ENCODE measurements around the gene GRK6.

Gene GRK6

DNA sequence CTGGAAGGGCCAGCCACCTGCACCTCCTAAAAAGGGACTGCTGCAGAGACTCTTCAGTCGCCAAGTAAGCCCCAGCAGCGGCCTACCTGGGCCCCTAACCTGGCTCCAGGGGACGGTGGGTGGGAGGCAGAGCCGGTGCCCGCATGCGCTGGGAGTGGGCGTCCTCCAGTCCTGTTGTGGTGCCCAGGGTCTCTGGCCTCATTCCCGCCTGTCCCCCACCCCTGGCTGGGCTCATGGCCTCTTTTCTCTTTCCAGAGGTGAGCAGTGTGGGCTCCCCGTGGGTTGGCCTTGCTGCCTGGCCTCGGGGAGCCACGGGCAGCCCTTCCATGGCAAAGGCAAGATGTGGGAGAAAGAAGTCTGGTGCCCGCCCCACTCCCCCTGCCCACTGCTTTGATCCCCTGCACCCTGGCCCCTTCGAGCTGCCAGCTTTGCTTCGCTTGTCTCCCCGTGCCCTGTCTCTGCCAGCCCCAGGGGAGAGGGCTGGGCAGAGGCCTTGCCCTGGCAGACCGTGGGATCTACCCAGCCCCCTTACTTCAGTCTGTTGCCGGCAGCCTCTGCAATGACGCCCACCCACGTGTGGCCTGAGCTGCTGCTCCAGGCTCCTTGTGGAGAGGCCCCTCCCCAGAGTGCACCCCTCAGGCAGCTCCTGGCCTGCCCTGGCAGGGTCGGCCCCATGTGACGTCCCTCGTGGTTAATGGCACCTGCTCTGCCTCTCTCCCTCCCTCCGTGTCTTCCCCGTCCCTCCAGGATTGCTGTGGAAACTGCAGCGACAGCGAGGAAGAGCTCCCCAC, 14.7 kb downstream of the GRK6 start:
- no peak for DNase-seq

DNA sequence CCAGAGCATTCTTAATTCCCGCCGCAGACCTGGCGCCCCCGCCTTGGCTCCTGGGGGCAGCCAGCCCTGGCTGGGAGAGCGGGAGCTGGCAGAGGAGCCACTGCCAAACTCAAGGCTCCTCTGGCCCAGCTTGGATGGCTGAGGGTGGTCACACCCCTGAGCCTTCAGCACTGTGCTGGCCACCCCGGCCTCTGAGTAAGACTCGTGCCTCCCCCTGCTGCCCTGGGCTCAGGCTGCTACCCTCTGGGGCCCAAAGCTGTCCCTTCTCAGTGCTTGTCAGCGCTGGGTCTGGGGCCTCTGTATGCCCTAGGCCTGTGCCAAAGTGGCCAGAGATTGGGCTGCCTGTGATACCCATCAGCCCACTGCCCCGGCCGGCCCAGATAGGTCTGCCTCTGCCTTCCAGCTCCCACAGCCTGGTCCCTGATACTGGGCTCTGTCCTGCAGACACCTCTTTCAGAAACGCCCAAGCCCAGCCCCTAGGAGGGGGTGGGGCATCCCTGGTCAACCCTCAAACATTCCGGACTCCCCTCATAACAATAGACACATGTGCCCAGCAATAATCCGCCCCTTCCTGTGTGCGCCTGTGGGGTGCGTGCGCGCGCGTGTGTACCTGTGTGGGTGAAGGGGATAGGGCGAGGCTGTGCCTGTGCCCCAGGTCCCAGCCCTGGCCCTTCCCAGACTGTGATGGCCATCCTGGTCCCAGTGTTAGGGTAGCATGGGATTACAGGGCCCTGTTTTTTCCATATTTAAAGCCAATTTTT, 15.8 kb downstream of the GRK6 start:
- no peak for DNase-seq

DNA sequence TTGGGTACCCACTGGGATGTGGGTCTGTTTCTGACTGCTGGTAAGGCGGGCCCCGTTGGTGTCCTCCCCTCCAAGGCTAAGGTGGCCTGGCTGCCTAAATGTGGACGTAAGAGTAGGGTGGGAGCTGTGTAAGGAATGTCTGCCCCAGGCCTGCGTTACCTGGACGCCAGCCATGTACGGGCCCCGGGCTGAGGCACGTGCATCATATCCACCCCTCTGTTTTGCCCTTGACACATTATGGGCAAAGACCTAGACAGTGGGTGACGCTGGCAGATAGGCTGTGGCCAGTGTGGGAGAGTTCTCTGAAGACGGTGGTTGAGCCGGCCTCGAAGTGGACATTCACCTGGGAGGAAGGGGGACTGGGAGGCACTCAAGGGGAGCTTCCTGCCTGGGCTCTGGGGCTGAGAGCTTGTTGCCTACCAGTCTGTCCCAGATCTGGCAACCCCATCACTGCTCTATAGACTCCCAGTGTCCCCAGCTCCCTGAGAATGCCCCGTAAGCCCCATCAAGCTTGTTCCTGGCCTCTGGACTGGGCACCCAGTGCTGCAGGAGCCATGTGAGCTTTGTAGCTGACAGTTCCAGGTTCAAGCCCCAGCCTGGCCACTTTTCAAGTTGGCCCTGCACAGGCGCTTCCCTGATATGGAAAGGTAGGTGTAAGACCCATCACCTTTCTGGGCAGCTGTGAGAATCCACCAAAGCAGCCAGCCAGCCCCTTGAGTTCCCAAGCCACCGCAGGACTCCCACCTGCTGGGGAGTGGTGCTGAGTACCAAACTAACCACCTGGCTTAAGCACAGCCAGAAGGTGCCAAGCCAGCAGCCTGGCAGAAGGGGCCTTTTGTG, 16.9 kb downstream of the GRK6 start:
- DNase-seq: no peak

DNA sequence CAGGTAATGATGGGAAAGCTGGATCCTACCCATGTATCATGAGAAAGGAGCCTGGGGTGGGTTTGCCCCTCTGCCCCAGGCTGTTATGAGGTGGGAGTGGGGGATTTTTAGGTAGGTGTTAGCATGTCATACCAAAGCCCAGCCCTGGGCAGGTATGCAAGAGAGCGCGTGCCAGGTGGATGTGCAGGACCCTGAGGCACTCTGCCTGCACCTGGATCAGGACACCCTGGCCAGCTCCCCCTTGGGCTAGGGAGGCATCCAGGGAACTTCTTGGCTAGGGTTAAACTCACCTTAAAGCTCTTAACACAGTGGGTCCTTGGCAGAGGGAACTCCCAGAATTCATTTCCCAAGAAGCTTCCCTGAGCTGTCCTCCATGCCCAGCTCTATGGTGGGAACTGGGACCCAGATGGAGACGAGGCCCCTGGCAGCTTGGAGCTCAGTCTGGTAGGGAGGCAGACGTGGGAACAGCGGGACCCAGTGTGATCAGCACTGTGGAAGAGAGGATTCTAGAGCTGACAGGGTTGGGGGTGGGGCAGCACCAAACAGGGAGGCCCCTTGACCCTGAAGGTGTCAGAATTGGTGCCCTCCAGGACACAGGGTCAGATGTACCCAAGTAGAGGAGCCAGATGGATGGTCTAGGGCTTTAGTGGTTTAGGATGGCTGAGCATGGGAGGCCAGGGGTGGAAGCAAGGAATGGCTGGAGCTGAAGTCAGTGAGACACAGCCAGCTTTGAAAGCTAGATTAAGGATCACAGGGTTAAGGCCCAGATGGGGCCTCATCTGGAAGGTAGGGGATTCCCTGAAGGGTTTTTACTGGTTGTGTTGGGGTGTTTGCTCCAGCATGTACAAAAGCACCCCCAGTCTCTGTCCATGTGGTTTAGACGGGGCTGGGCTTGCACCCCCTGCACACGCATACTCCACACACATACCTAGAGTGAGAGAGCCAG, 17.9 kb downstream of the GRK6 start:
- DNase-seq: no peak

DNA sequence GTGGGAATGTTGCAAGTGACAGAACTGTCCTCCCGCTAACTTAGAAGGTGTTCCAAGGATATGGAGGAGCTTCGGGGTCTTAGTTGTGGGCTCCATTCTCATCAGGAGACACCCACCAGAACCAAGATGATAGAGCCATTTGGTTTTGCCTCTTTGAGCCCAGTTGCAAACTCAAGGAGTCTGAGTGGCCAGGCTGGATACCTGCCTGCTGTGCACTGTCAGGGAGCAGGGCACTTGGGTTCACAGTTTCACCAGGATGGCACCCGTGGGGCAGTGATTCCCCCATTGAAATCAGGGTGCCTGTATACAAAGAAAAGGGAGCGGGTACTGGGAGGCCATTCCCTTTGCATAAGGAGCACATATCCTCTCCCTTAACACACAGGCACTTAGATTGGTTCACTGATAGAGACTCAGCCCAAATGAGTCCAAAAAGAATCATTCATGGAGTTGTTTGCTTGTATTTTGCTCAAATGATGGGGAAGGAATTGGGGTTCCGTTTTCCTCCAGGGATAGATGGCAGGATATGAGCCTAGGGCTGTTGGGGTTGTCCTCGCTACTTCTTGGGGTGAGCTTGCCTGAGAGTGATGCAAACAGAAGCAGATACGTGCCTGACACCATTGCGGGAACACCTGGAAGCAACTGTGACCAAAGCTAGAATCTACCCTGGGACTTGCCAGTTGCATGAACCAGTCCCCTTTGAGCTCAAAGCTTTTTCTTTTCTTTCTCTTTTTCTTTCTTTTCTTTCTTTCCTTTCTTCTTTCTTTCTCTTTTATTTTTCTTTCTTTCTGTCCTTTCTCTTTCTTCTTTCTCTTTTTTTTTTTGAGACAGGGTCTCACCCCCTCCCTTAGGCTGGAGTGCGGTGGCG, 18.8 kb downstream of the GRK6 start:
- DNase-seq: no peak

DNA sequence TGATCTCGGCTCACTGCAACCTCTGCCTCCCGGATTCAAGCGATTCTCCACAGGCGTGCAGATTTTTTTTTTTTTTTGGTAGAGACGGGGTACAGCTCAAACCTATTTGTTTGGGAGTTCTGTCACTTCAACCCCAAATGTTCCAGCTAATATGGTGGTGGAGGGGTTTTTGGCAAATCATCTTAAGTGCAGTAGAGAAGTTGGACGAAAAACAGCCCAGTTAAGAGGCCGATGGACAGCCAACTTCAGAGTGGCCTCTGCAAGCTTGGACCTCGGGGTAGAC, 19.4 kb downstream of the GRK6 start:
- DNase-seq: no peak

DNA sequence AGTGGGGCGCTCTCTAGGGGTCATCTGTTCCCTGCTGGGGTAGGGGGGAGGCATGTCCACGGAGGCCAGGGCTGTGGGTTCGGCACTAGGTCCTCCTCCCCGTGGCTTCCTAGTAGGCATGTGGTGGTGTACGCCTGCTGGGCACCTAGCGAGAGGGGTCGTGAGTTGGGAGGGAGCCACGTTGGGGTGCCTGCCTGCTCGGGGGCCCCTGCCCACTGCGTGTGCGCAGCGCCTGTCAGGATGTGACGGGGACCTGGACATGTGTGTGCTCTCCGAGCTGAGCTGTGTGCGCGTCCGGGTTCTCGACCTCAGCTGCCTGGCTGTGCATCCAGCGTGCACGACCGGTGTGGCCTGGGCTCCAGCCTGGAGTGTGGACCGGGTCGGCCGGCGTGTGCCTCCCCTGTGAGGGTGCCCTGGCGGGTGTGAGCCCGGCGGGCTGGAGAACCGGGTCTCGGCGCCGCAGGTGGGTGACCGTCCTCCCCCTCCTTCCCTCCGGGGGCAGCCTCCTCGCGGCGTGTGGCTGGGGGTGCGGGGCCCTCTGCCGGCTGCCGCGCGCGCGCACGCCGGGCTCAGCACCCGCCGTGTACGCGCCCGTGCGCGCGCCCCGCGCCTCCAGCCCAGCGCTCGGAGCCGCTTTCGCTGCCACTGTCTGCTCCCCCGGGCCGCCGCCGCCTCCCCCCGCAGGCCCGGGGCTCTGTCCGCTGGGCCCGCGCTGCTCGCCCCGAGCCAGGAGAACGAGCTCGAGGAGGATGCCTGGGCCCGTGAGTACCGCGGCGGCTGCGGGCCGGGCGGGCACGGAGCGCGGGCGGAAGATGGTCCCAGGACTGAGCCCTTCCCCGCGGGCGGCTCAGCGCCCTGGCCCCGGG, 20.0 kb downstream of the GRK6 start, which contains the start of gene PRR7:
Gene PRR7, plus strand, starts transcription at position 615 of the 866 bp plus-strand sequence. CDS start 8,254 bp downstream, outside the sequence.
- DNase-seq: peak in 1 of 2 donors; percentile 66

DNA sequence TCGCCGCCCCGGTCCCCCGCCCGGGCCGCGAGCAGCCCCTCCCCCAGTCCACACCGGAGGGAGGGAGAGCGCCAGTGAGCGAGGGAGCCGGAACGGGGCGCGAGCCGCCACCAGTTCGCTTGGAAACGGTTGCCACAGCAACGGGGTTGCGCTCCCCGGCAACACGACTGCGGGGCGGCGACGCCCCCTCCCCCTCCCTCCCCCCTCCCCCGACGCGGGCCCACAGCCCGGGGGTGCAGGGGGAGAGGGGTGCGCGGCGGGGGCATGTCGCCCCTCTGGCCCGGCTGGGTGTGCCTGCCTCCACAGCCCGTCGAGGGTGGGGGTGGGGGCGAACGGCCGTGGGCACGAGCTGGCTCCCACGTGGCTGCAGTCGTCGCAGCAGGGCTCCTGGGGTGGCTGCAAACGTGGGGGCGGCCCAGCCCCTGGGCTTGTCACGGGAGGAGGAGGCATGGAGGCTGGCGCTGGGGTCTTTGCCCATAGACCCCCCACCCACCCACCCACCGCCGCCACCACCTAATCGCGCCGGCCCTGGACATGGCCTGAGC, 20.7 kb downstream of the GRK6 start:
- peak in 1 of 2 donors; percentile 29 for DNase-seq

DNA sequence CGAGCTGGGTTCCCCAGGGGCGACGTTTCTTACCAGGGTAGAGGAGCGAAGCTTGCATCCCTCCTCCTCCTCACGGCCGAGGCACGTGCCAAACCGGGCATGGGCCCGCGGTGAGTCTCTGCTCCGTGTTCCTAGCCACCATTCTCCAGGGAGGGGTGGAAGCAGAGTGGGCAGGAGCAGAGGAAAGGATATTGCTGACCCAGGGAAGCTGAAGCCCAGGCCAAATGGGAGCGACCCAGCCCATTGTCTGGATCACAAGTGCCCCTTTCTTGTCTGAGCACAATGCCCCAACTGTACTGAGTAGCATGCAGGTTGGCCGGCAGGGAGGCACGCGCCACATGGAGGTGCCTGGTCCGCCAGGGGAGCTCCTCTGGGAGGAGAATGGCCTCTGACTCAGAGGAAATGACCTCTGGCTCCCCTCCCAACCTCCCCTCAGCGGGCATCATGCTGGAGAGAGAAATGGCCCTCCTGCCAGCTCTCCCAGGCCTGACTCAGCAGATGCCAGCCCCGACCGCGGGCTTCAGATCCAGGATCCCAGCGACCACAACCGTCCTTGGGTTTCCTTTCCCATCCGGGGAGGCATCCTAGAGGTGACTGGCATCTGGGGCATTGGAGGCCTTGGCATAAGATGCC, 21.3 kb downstream of the GRK6 start:
- DNase-seq: no peak

DNA sequence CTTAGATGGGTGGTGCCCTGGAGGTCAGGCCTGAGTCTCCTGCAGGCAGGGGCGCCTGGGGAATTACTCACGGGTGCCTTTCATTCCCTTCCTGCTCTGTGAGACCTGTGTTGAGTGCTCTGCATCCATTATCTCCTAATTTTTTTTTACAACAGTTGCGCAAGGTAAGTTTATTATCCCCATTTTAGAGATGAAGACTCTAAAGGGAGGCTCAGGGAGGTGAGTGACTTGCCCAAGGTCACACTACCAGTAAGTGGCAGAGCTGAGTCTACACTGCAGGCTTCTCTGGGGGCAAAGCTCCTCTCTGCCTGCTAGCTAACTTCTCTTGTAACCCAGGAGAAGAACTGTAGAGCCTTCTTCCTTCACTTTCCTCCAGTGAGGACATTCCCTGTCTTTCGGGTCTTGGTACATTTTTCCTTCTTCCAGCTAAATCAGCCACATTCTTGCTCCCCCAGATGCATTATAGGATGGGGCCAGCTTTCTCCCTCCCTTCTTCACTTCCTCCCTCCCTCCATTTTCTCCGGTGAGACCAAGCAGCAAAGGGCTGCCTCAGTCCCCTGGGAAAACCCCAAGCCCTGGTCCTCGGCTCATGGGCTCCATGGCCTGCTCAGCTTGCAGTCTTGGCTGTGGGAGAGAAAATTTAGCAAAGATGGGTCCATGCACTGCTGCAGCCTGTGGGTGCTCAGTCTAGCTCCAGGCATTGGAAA, 21.9 kb downstream of the GRK6 start:
- no peak for DNase-seq

DNA sequence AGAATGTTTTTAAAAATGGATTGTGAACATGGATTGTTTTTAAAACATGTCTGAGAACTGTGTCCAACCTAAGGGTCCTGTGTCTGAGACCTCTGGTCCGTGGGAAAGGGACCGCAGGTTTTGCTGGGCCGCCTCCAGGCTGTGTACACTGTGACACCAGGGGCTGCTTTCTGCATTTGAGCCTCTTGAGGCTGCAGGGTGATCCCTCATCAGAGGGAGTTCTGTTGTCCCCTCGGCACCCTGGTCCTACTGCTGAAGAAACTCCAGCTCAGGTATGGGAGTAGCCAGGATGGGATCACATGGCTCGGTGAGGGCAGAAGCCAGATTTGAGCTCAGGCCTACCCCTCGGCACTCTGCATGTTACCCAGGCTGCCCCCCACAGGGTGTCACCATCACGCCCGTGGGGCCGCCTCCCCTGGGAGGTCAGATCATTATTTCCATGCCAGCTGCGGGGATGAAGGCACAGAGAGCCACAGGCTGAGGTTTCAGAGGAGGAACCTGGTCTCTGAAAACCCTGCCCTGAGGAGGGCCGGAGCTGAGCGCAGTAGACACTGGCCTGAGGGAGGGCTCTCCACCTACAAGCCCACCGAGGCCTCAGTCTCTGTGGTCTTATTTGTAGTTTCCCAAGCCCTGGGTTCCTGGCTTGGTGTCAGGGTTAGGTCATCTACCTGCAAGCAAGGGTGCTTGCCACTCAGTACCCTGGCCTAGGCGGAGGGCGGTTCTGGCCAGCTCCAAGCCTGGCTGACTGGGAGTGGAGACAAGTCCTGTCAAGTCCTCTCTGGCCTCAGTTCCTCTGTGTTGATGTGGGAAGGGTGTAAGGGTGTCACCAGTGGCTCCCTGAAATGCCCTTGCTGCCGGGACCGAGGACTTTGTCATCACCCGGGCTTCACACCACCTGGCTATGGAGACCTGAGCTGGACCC, 22.9 kb downstream of the GRK6 start:
- no peak for DNase-seq

DNA sequence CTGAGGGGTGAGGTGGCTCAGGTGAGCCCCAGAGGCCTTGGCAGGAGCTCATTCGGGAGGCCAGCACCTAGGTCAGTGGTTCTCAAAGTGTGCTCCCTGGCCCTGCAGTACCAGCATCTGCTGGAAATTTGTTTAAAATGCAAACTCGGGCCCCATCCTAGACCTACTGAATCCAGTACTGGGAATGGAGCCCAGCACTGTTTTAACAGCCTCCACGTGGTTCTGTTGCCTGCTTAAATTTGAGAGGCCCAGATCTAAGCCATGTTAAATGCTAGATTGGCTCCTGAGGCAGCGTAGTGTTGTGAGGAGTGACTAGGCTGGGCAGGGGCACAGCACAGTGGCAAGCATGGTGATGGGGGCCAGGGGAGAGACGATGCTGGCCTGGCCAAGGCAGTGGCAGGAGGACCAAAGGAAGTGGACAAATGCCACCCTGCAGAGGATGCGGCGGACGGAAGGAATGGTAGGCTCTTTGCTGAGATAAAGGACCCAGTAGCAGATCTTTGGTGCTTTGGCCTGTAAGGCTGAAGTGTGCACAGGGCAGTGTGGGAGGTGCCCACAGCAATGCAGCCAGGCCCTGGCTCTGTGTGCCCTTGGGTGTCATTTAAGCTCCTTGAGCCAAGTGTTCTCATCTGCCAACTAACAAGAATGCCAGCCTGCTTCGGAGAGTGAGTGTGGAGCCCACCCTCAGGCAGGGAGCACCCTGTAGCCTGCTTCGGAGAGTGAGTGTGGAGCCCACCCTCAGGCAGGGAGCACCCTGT, 24.4 kb downstream of the GRK6 start:
- DNase-seq: no peak

DNA sequence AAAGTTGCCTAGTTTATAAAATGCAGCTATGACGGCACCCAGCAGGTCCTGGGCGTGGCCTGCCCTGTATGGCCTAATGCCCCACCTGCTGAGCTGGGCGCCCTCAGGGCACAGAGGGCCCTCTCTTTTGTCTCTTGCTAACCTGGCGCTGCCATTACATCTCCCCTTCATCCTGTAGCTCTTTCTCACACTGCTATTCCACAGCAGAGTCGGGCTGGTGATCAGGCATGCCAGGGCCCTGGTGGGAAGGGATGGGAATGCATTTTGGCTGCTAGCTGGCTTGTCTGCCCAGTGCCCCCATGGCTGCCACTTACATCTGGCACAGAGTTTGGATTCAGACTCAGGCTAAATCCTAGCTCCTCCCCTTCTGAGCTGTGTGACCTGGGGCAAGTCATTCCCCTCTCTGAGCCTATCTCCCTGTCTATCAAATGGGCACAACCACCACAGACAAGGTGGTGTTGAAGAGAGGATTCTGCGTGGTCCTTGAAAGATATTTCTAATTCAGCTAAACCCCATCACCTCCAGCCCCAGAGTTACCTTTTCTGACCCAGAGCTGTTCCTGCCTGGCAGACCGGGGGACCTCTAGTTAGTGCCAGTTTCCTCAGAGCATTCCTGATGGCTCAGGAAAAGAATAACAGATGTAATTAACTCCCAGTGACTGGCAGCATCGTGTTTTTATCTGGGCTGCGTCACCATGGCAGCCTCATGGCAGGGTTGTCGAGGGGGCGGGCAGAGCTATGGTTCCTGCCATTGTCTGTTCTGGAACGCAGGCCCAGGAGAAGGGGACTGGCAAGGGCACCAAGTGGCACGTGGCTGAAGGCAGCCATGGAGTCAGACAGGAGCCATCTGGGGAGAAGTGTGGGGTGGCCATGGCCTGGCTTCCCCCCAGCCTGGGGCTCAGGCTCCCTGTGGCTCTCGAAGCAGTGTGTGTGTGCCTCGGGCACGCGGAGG, 26.5 kb downstream of the GRK6 start:
- DNase-seq: no peak

DNA sequence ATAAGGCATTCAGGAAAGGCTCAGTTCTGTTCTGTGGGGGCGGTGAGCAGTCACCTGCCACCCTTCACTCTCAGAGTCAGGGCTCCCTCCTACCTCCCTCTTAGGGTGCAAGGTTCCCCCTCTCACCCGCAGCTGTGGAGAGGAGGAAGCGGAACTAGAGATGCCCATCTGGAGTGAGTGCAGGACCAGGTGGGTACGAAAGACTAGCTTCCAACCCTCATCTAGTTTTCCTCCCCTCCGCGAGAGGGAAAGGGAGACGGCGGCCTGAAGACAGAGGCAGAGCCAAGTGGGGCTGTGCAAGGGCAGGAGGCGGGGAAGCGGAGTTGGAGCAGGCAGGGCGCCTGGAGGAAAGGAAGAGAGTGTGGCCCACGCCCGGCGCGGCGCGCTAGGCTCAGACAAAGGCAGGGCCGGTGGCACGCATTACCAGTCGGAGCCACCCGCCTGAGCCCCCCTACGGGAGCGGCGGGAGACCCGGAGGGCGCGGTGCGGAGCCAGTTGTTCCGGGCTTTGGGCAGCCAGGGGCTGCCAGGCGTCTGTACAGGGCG, 27.4 kb downstream of the GRK6 start:
- no peak for DNase-seq

DNA sequence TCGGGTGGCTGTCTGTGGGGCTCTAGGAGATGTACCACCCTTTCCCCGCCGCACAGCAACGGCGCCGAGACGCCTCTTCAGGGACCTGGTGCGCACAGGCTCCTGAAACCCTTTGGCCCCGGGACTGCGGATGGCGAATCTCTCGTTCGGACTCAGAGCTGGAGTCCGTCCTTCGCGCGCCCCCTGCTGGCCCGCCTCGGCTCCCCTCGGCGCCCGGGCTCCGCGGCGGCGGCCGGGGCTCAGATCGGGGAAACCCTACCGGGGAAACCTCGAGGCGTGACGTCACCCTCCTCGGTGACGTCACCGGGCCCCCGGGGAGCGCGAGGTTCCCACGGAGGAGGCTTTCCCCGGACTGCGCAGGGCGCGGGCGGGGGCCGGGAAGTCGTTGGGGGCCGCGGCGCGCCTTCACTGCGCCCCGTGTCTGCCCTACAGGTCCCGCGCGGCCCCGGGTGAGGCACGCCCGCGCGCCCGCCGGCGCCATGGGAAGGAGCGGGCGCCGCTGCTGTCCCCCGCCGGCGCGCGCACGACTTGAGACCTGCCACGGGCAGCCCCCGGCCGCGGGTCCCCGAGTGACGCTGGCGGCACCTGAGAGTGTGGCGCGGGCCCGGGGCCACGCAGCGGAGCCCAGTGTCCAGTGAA, 28.0 kb downstream of the GRK6 start:
- peak; percentile 89 to 91 for DNase-seq
